Astrocyte of the spinal cord (primary cell): Measurements from ENCODE around the gene OR3A2.
"Not testable (repeated sequence)": the region's sequence is repeated elsewhere in the genome, so short reads cannot be mapped to it uniquely, and the experiment has no call there.

Experiments
- DNase-seq: peaks from one replicate; pipeline ENCODE4 v3.0.0; 2011; ENCODE audit warnings: low read depth, low spot score
- H3K4me3 ChIP-seq: 2 replicates; pipeline ENCODE4 v1.5.1; 2011; ENCODE audit warnings: low read depth, mild to moderate bottlenecking, low read length, moderate library complexity
- CTCF ChIP-seq: IDR thresholded peaks from 2 replicates; pipeline ENCODE4 v1.5.1; 2012; ENCODE audit warnings: low read depth, mild to moderate bottlenecking, low read length, inconsistent platforms
- in situ Hi-C: cut with HindIII; loops from 2 replicates; pipeline ENCODE4 v1.10.0; 2017; ENCODE audit warnings: low sequenced_read_pairs

The OR3A2 gene

DNA sequence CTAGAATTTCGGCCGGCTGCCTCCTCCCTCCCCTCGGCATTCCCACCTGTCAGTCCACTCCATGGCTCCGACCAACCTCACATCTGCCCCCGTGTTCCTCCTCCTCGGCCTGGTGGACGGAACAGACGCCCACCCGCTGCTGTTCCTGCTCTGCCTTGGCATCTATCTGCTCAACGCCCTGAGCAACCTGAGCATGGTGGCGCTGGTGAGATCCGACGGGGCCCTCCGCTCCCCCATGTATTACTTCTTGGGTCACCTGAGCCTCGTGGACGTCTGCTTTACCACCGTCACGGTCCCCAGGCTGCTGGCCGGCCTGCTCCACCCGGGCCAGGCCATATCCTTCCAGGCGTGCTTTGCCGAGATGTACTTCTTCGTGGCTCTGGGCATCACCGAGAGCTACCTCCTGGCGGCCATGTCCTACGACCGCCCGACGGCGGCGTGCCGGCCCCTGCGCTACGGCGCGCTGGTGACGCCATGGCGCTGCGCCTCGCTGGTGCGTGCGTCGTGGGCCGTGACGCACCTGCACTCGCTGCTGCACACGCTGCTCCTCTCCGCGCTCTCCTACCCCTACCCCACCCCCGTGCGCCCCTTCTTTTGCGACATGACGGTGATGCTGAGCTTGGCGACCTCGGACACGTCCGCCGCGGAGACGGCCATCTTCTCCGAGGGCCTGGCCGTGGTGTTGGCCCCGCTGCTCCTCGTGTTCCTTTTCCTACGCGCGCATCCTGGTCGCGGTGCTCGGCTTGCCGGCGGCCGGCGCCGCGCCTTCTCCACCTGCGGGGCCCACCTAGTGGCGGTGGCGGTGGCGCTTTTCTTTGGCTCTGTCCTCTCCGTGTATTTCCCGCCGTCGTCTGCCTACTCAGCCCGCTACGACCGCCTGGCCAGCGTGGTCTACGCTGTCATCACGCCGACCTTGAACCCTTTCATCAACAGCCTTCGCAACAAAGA, at the start of gene OR3A2:
TSS of gene OR3A2 (minus strand) at position 440 of the 948 bp plus-strand sequence.
- DNase-seq, result no peak
- no peak for TF ChIP-seq CTCF
- in situ Hi-C loops, result no loop called here
- no peak within 1 kb of the TSS for H3K4me3 ChIP-seq

GRCh38 chr17:3433741-3434140, 47.6 kb upstream of the OR3A2 start, which contains the start of gene OR1E2:
OR1E2 (minus strand) TSS chr17:3433841; CDS start chr17:3433841, 0 bp downstream.
- no peak for TF ChIP-seq CTCF
- in situ Hi-C loops, result no loop called here
- no peak for DNase-seq
- no peak within 1 kb of the TSS for H3K4me3 ChIP-seq

DNA sequence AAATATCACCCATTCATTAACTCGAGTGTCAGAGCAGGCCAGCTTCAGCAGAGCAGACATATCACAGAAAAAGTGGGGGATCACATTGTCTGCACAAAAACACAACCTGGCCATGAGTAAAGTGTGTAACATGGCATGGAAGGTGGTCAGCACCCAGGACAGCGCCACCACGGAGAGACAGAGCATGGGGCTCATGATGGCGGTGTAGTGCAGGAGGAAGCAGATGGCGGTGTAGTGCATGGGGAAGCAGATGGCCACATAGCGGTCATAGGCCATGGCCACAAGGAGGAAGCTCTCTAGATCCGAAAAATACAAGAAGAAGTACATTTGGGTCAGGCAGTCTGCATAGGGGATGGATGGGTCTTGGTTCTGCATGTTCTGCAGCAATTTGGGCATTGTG, 47.1 kb upstream of the OR3A2 start:
- in situ Hi-C loops, H3K4me3 ChIP-seq, DNase-seq: not testable (repeated sequence)

- TF ChIP-seq CTCF, result no peak
- in situ Hi-C loops, result no loop called here
- H3K4me3 ChIP-seq, result no peak overlapping the region
- DNase-seq, result no peak
These were observed 32.1 kb upstream of the OR3A2 start for GRCh38 chr17:3418222-3418621.

DNA sequence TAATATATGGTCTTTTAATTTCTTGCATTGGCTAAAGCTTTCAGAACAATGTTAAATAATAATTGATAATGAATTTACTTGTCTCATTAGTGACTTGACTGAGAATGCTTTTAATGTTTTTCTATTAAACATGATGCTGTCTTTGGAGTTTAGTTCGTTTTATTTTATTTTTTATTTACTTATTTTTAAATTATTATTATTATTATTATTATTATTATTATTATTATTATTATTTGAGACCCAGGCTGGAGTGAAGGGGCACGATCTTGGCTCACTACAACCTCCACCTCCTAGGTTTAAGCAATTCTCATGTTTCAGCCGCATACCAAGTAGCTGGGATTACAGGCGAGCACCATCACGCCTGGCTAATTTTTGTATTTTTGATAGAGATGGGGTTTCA, 29.5 kb upstream of the OR3A2 start:
- TF ChIP-seq CTCF, result no peak
- in situ Hi-C loops, result no loop called here
- H3K4me3 ChIP-seq, result no peak overlapping the region
- DNase-seq, result no peak

DNA sequence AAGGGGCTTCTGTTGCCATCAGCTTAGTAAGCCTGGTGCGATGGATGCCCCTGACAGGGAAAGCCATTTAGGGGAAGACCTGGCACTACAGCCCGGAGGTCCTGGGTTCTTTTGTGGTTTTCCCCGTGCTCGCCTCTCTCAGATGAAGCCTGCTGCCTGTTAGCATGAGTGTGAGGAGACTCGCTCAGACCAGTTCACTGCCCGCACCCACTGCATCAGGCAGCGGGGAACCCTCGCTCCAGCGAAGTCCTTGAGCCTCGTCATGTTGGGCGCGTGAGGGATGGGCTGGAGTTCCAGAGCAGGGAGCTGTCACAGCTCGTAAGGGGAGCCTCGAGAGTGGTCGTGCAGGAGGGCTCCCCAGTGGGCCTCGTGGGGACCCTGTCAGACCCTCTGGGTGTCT, 26.1 kb upstream of the OR3A2 start:
- H3K4me3 ChIP-seq, DNase-seq, in situ Hi-C loops: not testable (repeated sequence)

DNA sequence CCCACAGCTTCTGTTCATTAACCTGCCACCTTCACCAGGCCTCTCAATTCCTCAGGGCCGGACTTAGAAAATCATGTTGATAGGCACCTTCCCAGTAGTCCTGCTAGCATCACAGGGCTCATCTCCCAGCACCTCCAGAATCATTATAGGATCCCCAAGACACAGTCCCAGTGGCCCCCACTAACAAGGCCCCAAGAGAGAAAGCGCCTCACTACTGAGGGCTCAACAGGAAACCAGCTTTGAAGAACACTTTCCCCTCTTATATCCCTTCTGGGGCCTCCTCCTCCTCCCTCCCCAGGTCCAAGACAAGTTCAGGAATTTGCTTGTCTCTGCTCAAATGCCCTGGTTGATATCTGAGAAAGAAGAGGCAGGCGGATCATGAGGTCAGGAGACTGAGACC, 25.0 kb upstream of the OR3A2 start, which contains the start of gene OR3A3:
TSS of gene OR3A3 (plus strand) at position 301 of the 400 bp plus-strand sequence.
- no peak for TF ChIP-seq CTCF
- DNase-seq, result no peak
- H3K4me3 ChIP-seq, result no peak within 1 kb of the TSS
- in situ Hi-C loops, result no loop called here

GRCh38 chr17:3403856-3404255, 17.7 kb upstream of the OR3A2 start:
- in situ Hi-C loops, DNase-seq: not testable (repeated sequence)

More at GRCh38 chr17:3403856-3404255, 17.7 kb upstream of the OR3A2 start:
- H3K4me3 ChIP-seq, result not testable (repeated sequence)
